ENCODE results near the gene MAT2A.
A peak's percentile ranks its signal among the peaks of the same experiment; 100 is the strongest.

Gene MAT2A

GRCh38 chr2:85538507-85539360 lies at the start of gene MAT2A:
Gene MAT2A (plus strand): TSS chr2:85539168. CDS start chr2:85539288, 120 bp downstream.
- Mint-ChIP-seq H3K36me3 (peaks cover 41% of the 10 kb centered on the region), H3K4me3 (peak within 1 kb of the TSS; percentile 92), H3K9me3 (no peaks in the 10 kb centered on the region), H3K27ac (peak within 1 kb of the TSS; percentile 90), H3K27me3 (no peaks in the 10 kb centered on the region), H3K4me1 (peaks cover 48% of the 10 kb centered on the region)
- DNase-seq: peak; percentile 87
- CTCF ChIA-PET: interaction anchor here (0.8 to 8.1 kb wide), 5 partner anchors 10 to 148 kb away, joined by 3 to 62 read pairs (median 3); partner anchors contain the start of gene SH2D6

GRCh38 chr2:85490861-85491755 lies 47.9 kb upstream of the MAT2A start:
- DNase-seq: no peak
- peaks cover 2% of the 10 kb centered on the region for H3K9me3 Mint-ChIP-seq
- peaks cover 7% of the 10 kb centered on the region for H3K27me3 Mint-ChIP-seq
- H3K4me1 Mint-ChIP-seq: no peaks in the 10 kb centered on the region
- H3K36me3 Mint-ChIP-seq: no peaks in the 10 kb centered on the region
- CTCF ChIA-PET: no interaction called here
- H3K4me3 Mint-ChIP-seq: no peak overlapping the region
- H3K27ac Mint-ChIP-seq: no peak overlapping the region

GRCh38 chr2:85496436-85496835 lies 42.5 kb upstream of the MAT2A start:
- Mint-ChIP-seq H3K9me3 (no peaks in the 10 kb centered on the region), H3K36me3 (no peaks in the 10 kb centered on the region)
- no peak for DNase-seq

GRCh38 chr2:85497944-85498630 lies 40.9 kb upstream of the MAT2A start:
- H3K36me3 Mint-ChIP-seq: no peaks in the 10 kb centered on the region
- H3K27me3 Mint-ChIP-seq: peaks cover 12% of the 10 kb centered on the region
- H3K4me3 Mint-ChIP-seq: no peak overlapping the region
- DNase-seq: no peak
- no peaks in the 10 kb centered on the region for H3K9me3 Mint-ChIP-seq
- CTCF ChIA-PET: no interaction called here
- no peaks in the 10 kb centered on the region for H3K4me1 Mint-ChIP-seq
- H3K27ac Mint-ChIP-seq: no peak overlapping the region

More at GRCh38 chr2:85496436-85496835, 42.5 kb upstream of the MAT2A start:
- H3K27me3 Mint-ChIP-seq: peaks cover 9% of the 10 kb centered on the region
- H3K4me1 Mint-ChIP-seq: no peaks in the 10 kb centered on the region
- CTCF ChIA-PET: no interaction called here
- no peak overlapping the region for H3K27ac Mint-ChIP-seq
- H3K4me3 Mint-ChIP-seq: no peak overlapping the region

GRCh38 chr2:85501248-85501647 lies 37.7 kb upstream of the MAT2A start:
- H3K9me3 Mint-ChIP-seq: no peaks in the 10 kb centered on the region
- H3K4me1 Mint-ChIP-seq: no peaks in the 10 kb centered on the region
- no peak overlapping the region for H3K4me3 Mint-ChIP-seq
- CTCF ChIA-PET: no interaction called here
- DNase-seq: no peak
- no peak overlapping the region for H3K27ac Mint-ChIP-seq
- peaks cover 16% of the 10 kb centered on the region for H3K27me3 Mint-ChIP-seq
- H3K36me3 Mint-ChIP-seq: no peaks in the 10 kb centered on the region

- CTCF ChIA-PET: interaction anchor here (1.8 kb wide), 1 partner anchor 49 kb away, joined by 4 read pairs; no protein-coding TSS in a partner anchor
- DNase-seq: no peak
- Mint-ChIP-seq H3K4me1 (no peaks in the 10 kb centered on the region), H3K27me3 (peaks cover 12% of the 10 kb centered on the region), H3K4me3 (no peak overlapping the region), H3K9me3 (no peaks in the 10 kb centered on the region), H3K36me3 (no peaks in the 10 kb centered on the region), H3K27ac (no peak overlapping the region)
These were observed 36.2 kb upstream of the MAT2A start for GRCh38 chr2:85502720-85503119.

- peaks cover 12% of the 10 kb centered on the region for H3K27me3 Mint-ChIP-seq
These were observed 35.7 kb upstream of the MAT2A start for GRCh38 chr2:85503168-85503850.

GRCh38 chr2:85503851-85504777 lies 34.9 kb upstream of the MAT2A start:
- H3K4me3 Mint-ChIP-seq: no peak overlapping the region
- DNase-seq: no peak
- H3K27me3 Mint-ChIP-seq: peaks cover 12% of the 10 kb centered on the region
- no peak overlapping the region for H3K27ac Mint-ChIP-seq
- no peaks in the 10 kb centered on the region for H3K4me1 Mint-ChIP-seq
- CTCF ChIA-PET: interaction anchor here (1.8 kb wide), 1 partner anchor 48 kb away, joined by 4 read pairs; no protein-coding TSS in a partner anchor
- H3K9me3 Mint-ChIP-seq: no peaks in the 10 kb centered on the region
- no peaks in the 10 kb centered on the region for H3K36me3 Mint-ChIP-seq

More at GRCh38 chr2:85503168-85503850, 35.7 kb upstream of the MAT2A start:
- Mint-ChIP-seq H3K4me3 (no peak overlapping the region), H3K27ac (no peak overlapping the region), H3K36me3 (no peaks in the 10 kb centered on the region), H3K4me1 (no peaks in the 10 kb centered on the region), H3K9me3 (no peaks in the 10 kb centered on the region)
- DNase-seq: no peak
- CTCF ChIA-PET: interaction anchor here (1.8 kb wide), 1 partner anchor 48 kb away, joined by 4 read pairs; no protein-coding TSS in a partner anchor

- DNase-seq: no peak
- H3K4me1 Mint-ChIP-seq: no peaks in the 10 kb centered on the region
- H3K9me3 Mint-ChIP-seq: no peaks in the 10 kb centered on the region
- peaks cover 12% of the 10 kb centered on the region for H3K27me3 Mint-ChIP-seq
- H3K4me3 Mint-ChIP-seq: no peak overlapping the region
- no peaks in the 10 kb centered on the region for H3K36me3 Mint-ChIP-seq
- H3K27ac Mint-ChIP-seq: no peak overlapping the region
- CTCF ChIA-PET: no interaction called here
These were observed 34.1 kb upstream of the MAT2A start for GRCh38 chr2:85504778-85505261.

- no peaks in the 10 kb centered on the region for H3K9me3 Mint-ChIP-seq
- H3K4me1 Mint-ChIP-seq: no peaks in the 10 kb centered on the region
- H3K27me3 Mint-ChIP-seq: peaks cover 12% of the 10 kb centered on the region
- no peak overlapping the region for H3K4me3 Mint-ChIP-seq
- no peak for DNase-seq
- H3K36me3 Mint-ChIP-seq: no peaks in the 10 kb centered on the region
- no peak overlapping the region for H3K27ac Mint-ChIP-seq
- CTCF ChIA-PET: no interaction called here
These were observed 33.3 kb upstream of the MAT2A start for GRCh38 chr2:85505551-85506238.

- no peaks in the 10 kb centered on the region for H3K9me3 Mint-ChIP-seq
- DNase-seq: no peak
- peaks cover 5% of the 10 kb centered on the region for H3K27me3 Mint-ChIP-seq
- H3K4me1 Mint-ChIP-seq: no peaks in the 10 kb centered on the region
- no peak overlapping the region for H3K27ac Mint-ChIP-seq
- no peak overlapping the region for H3K4me3 Mint-ChIP-seq
- CTCF ChIA-PET: no interaction called here
- no peaks in the 10 kb centered on the region for H3K36me3 Mint-ChIP-seq
These were observed 32.2 kb upstream of the MAT2A start for GRCh38 chr2:85506768-85507181.
